ENCODE measurements around the gene SETMAR.

The SETMAR gene

DNA sequence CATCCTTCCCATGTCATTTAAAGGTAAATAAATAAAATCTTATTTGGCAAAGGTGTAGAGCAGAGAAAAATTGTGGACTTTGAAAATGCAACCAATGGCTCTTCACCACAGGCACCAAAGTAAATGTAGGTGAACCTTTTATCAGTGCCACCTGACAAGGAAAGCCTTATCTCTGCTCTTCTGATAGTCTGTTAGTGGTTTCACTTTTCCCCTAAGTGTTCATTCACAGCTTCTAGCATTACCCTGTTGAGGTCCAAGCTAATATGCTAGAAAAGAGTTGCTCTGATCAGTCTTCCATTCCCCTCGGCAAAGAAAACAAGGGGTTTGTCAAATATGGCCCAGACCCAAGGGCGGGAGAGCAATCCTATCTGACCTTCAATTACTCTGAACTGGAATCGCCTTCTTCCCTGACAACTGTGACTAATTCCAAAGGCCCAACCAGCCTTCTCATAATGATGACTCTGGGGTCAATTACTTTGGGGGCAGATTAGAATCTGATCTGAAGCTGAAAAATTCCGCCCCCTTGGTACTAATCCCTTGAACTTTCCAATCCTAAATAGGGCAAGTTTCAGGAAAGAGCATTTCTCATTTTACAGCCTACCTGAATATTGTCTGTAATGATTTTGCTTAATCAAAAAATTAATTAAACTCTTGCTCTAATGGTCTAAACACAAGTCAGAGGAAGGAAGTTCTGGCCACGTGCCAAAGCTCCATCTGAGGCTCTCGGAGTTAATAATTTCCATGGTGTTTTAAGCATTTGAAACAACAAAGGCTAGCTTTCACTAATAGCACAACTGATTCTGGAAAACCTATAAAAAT is 52.4 kb downstream of the SETMAR start:
- DNase-seq = no peak

DNA sequence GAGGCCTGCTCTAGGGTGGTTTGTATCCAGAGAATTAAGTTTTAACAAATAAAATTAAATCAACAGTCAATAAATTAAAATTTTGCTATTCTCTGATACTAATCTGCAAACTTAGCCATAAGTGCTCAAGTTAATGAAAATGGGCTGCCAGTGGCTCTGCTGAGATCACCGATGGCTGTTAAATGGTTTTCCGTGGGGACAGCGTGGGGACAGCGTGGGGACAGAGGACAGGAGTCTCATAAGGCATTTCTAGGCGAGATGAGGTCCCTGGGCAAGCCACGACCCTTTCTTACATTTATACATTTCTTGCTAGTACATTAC is 53.0 kb downstream of the SETMAR start:
- DNase-seq = no peak

DNA sequence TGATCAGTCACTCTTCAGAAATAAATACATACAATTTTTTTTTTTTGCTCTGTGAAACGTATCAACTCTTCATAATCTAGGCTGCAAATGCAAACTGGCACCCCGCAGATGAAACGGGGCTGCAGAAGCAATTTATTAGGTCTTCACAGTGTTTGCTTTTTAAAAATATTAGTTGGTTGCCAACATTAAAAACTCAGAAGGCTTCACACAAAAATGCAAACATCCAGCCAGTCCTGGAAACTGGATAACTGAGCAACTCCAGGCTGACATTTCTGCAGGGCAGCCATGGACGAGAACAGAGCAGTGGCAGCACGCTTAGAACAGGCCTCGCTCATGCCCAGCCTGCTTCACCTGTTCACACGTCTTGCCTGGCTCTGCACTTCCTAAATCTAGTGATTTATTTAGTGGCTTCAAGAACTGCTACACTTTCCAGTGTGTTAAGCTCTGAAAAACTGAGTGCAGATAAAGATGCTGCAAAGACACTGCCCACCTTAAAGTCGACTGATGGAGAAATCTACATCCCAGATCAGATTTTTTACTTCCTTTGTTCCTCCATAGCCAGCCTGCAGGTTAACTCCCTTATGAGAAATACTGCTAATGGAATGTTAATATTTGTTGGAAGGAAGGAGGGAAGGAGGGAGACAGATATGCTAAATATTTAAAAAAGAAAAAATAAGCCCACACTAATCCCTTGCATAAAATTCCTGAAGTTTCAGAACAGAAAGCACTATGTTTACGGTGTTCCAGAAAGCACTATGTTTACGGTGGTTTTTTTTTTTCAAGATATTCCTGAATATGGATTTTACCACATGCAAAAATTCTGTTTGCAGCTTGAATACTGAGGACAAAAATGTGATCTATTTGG is 53.6 kb downstream of the SETMAR start:
- DNase-seq = no peak

DNA sequence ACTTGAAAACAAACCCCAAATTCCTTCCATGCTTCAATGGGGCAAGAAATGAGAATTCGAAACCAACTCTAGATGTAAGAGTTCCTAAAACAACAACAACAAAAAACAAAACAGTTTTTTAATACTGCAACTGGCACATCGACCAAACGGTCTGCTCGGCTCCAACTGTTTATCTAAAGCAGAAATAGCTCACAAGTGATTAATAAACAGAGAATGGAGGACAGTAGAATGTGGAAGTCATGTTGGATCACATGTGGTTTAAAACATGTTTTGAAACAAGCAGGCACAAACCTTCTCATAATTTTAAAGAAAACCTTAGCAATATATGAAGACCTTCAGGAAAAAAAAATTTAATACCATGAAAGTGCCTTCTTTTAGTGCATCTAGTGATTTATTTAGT is 55.1 kb downstream of the SETMAR start:
- no peak for DNase-seq

DNA sequence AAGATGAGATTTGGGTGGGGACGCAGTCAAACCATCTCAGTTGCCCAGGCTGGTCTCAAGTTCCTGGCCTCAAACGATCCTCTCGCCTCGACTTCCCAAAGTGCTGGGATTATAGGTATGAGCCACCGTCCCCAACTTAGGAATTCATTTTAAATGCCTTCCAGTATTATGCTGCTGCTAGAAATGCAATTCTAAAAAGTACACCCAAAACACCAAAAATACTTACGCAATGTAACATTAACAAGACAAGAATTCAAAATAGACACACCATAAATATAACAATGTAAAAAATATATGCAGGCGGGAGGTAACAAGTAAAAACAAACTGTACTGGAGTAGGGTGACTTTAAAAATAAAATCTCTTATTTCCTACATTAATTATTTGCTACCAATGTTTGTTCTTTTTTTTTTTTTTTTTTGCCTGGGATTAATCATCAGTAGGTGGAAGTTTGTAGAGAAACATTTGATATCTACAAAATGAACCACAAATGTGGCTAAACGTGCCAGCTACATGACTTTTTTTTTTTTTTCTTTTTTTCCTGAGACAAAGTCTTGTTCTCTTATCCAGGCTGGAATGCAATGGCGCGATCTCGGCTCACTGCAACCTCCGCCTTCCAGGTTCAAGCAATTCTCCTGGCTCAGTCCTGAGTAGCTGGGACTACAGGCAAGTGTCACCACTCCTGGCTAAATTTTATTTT is 56.8 kb downstream of the SETMAR start:
- no peak for DNase-seq

DNA sequence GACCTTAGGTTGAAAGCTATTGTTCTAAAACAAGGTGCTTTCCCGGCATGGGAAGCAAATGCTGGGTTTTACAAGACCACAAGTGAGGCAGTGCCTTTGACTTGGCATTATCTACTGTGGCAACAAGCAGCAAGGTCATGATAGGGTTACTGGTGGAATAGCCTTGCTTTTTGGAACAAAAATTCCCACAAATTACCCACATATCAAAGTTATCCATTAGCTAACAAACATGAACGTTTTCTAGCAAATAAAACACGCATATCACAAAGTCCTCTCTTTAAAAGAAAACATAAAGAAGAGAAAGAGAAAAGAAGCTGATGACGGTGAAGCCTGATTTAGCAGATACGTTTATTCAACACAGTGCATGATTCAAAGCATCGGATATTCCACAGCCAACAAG is 57.6 kb downstream of the SETMAR start:
- no peak for DNase-seq

DNA sequence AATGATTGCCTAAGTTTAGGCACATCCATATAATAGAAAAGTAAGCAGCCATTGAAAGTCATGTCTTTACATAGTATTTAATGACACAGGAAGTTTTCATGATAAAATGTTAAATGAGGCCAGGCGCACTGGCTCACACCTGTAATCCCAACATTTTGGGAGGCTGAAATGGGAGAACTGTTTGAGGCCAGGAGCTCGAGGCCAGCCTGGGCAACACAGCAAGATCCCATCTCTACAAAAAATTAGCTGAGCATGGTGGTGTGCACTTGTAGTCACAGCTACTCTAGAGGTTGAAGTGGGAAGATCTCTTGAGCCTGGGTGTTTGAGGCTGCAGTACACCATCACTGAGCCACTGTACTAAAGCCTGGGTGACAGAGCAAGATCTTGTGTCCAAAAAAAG is 59.4 kb downstream of the SETMAR start:
- no peak for DNase-seq
